Tongue (tissue), 2 donors: ENCODE measurements around the gene BEST1. TPM values are rescaled to one million over a fixed set of nuclear protein-coding genes. Genes with fewer than 3 reads are reported as not detected.
"Not testable (repeated sequence)": the region's sequence is repeated elsewhere in the genome, so short reads cannot be mapped to it uniquely, and the experiment has no call there.

Experiments used
- DNase-seq: peaks from one replicate; pipeline ENCODE4 v3.0.0-alpha.2; 2015
- total RNA-seq: library from RNA; depleted of rRNA; stranded (reverse); fragments of >200 nt; gene quantifications from one replicate; pipeline ENCODE4 v1.2.3, GENCODE V29; 2014

BEST1 gene
- total RNA-seq, 1 donor from 2014 or later = 3.3 TPM

DNA sequence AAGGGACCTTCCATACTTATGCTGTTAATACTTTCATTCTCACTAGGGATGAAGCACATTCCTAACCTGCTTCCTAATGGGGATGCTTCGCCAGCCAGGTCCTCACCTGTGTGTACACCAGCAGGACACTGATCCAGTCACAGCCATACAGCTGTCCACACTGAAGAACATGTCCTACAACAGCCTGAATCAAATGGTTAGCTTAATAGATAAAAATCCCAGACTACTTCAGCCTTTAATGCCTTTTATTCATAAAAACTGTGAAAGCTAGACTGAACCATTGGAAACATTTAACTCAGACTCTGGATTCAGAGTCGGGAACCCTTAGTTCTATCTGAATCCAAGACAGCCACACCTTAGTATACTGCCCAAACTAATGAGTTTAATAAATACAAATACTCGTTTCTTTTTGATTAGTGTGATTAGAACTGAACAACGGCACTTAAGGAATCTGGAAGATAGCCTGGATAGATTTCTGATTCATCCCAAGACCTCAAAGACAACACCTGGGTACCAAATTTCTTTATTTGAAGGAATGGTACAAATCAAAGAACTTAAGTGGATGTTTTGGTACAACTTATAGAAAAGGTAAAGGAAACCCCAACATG lies 14.0 kb downstream of the BEST1 start:
- DNase-seq = no peak

DNA sequence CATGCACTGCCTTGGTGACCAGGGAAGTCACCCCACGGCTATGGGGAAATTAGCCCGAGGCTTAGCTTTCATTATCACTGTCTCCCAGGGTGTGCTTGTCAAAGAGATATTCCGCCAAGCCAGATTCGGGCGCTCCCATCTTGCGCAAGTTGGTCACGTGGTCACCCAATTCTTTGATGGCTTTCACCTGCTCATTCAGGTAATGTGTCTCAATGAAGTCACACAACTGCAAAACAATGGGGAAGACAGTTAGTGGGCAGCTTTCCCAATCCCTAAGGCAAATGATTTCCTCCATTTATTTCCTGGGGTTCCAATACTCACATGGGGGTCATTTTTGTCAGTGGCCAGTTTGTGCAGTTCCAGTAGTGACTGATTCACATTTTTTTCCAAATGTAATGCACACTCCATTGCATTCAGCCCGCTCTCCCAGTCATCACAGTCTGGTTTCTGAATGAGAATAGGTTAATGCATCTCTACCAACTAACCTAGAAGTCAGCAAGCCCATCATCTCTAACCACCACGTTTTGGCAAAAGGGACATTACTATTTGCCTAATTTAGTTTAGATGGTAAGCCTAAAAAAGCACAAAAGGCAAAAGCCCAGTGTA lies 14.6 kb downstream of the BEST1 start:
- not testable (repeated sequence) for DNase-seq

DNA sequence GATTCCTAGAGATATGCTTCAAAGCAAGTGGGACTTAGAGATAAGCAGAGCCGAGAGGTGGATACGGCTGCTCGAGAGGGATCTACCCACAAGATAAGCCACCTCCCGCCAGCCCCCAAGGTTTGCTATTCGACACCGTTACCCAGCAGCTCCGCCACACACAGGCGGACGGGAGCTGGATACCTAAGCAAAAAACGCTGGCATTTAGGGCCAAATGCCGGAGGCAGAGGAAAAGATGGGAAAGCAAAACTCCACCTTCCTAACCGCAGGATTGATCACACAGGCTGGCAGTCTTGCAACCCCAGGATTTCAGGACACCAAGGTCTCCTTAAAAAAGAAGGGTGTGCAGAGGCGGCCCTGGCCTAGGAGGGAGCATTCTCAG lies 16.6 kb downstream of the BEST1 start:
- no peak for DNase-seq

DNA sequence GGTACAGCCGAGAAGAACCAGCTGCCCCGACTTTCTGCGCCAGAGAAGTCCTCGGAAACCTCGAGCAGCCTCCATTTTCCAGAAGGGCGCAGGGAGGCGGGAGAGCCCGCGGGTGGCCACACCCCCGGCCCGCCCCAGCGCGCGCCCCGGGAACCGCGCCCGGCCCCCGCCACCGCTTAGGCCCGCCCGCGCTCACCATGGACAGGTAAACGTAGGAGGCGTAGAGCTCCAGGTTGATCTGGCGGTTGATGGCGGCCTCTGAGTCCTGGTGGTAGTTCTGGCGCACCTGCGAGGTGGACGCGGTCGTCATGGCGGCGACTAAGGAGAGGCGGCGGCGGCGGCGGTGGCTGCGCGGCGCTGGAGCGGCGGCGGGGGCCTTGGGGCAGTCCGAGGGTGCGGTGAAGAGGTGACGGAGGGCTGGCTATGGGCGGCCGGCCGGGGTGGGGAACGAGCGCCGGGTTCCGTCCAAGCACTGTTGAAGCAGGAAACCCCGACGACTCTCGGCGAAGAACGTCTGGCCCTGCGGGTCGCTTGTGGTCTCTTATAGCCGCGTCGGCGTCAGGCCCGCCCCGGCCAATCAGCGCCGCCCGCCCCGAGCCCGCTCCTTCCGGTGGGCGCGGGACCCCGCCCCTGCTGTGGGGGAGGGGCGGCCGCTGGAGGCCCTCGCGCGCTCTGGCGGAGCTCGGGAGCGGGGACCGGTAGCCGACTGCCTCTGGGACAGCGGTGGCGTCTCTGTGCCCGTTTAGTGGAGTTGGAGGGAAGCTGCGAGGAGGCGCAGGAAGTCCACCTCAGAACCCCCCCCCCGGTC lies 17.2 kb downstream of the BEST1 start, which contains the start of gene FTH1:
FTH1 (minus strand) TSS at position 519 of the 808 bp plus-strand sequence; CDS start at position 310, 209 bp downstream.
- peak; percentile 97 for DNase-seq

DNA sequence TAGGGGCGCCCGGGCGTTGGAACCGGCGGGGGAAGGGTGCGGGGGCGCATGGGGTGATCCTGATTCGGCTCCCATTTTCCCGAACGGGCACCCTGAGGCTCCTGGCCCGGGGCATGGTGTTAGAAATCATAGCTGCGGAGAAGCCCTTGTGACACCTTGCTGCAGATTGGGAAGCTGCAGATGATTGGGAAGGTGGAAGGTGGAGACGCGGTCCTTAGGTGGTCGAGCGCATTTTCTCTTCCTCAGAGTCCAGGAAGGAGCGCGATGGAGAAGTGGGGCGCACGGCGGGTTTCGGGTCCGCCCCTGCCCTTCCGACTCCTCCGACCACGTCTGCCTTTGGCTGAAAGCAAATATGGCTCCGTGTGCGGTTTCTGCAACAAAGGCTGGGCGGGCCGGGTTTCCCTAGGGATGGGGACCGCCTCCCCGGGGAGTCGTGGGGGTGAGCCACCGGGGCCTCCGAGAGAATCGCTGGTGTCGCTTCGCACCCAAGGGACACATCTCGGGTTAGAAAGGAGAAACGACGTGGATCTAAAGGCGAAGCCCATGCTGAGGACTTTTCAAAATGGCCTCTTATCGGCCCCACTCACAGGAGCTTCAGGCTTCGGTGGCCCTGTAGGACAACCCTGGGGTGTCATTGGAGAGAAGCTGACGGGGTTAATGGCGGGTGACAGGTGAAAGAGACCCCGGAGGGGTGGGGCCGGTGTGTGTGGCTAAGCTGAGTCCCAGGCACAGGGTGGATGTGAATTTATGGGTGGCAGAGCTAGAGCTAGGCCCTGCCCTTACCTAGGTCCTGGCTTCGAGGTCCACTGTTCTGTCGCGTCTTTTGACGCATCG lies 18.0 kb downstream of the BEST1 start:
- DNase-seq = peak; percentile 55

DNA sequence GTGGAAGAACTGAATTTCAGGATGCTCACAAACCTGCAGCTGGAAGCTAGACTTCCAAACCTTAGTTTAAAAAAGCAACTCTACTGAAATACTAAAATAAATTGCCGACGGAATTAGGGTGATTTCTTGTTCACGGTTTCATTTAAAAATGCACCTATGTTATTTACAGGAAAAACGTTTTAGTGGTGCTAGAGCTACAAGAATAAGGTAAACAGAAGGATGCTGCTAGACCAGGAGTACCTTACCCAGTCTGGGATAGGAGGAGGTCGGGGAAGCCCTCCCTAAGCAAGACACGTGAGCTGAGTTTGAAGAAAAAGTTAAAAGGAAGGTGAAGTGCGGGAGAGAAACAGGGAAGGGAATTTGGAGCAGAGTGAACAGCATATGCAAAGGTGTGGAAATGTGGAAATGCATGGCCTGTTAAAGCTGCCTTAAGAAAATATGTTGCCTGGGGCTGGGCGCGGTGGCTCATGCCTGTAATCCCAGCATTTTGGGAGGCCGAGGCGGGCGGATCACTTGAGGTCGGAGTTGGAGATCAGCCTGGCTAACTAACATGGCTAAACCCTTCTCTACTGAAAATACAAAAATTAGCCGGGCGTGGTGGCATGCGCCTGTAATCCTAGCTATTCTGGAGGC lies 18.7 kb downstream of the BEST1 start:
- no peak for DNase-seq

DNA sequence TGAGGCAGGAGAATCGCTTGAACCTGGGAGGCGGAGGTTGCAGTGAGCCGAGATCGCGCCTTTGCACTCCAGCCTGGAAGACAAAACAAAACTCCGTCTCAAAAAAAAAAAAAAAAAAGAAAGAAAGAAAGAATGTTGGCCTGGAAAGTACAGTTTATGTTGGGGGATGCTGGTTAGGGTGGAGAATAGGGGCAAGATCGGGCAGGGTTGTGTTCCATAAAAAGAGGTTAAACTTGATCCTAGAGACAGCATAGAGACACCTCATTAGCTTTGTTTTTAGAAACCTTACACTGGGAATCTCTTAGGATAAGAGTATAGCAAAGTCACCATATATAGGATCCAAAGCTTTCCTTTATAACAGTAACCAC lies 19.2 kb downstream of the BEST1 start:
- DNase-seq = no peak

DNA sequence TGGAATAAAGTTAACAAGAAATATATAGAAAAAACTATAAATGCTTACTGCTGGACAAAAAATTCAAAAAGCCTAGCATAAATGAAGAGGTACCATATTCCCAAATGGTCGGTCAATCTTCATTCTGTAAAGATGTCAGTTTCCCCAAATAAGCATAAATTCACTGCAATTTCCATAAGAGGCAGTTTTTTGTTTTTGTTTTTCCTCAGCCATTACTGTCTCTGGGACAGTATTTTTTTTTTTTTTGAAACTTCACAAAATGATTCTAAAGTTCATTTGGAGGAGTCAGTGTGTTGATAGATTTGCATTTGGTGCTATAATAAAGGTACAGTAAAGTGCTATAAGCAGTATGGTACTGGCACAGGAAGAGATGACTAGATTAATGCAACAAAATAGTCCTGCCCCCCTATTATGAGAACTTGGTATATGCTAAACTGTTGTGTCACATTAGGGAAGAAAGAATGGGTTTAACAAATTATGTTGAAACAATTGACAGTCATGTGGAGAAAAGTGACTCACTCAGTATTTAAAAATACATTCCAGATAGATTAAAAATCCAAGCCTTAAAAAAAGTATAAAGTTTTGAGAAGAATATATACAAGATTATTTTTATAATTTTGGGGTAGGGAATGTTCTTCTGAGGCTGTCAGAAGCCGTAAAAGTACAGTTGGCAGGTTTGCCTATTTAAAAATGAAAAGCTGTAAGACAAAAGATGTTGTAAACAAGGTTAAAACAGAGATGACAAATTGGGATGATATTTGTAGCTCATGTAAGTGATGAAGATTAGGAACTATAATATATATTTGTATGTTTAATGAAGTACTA lies 19.9 kb downstream of the BEST1 start:
- DNase-seq = no peak

DNA sequence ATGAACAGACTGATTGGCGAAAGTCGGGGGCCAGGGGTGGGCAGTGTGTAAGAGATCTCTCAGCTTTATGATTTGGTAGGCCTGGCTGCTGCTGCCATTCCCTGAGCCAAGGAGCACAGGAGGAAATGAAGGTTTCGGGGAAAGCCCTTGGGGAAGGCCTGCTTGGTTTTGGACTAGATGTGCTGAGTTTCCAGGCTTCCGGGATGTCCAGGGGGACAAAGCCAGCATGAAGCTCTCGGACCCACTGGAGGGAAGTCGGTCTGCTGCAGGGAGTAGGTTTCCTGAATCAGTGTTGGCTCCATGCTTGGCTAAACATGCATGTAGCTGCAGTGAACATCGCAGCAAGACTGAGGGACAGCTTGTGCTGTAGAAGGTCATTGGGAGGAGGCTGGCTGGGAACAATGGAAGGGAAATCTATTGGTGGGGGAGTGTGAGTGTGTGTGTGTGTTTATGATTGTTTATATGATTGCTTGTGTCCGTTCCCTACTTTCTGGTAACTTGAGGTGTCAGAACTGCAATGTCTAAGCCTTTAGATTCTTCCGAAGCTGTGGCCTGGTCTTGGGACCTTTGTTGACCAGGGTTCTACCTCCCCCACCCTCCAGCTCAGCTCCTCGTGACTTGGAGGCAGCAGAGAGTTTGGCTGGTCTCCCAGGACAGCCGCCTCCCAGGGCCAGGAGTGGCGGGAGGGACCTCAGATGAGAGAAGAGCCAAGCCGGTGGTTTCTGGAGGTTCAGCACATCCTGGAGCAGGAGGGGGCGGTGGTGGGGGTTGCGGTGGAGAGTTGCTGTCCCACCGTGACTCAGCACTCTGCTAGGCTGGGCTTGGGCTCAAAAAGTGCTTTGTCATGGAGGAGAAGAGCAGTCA lies 21.3 kb downstream of the BEST1 start:
- peak; percentile 96 for DNase-seq

DNA sequence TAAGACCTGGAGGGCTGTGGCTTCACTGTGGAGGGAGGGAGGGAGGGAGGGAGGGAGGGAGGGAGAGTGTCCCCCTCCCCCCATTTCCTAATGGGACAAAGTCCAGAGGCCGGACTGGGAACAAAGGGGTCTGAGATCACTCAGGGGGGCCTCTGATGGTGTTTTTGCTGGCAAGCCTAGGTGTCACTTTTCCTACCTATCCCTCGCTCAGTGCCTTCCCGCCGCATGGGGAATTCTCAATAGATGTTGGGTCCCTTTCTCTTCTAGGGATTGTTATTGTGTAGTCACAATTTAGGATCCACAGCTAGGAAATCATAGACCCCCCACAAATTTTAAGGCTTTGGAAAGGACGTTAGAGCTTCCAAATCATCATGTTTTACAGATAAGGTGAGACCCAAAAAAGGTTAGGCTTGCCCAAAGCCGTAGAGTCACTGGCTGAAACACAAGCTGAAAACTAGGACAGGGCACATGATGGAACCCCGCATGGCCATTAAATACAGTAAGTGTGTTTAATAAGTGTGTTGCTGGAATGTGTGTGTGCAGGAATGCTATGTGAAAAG lies 22.0 kb downstream of the BEST1 start:
- no peak for DNase-seq

DNA sequence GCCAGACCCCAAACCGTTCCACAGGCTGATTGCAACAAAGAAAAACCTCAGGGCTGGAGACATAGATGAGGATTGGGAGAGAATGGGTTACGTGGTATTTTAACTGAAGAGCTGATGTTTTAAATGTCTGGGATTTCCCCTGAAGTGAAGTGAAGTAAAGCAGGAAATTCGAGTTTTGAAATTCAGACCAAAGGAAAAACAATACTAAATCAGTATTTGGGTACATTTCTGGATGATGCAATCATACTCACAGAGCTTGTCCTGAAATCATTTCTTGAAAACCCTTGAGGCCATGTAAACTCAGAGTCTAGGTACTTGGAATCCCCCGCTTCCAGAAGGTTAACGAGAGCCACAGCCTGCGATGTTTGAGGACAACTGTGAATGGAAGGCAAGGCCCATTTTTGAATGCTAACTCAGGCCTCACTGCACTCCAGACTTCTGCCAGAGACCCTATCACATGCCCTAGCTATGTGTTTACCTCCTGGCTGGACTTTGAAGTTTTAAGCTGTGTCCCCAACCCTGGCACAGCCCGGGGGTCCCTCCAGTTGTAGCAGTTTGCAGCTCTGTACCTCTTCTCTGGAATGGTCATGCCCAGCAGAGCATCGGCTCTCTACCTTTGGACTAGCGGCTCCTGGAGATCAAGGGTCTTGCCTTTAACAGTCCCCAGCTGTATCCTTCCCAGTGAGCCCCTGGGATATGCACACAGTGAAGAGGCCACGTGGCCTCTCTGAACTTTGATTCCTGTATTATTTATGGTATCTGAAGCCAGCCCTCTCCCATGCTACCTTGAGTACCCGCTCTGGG lies 22.7 kb downstream of the BEST1 start:
- peak; percentile 70 for DNase-seq

DNA sequence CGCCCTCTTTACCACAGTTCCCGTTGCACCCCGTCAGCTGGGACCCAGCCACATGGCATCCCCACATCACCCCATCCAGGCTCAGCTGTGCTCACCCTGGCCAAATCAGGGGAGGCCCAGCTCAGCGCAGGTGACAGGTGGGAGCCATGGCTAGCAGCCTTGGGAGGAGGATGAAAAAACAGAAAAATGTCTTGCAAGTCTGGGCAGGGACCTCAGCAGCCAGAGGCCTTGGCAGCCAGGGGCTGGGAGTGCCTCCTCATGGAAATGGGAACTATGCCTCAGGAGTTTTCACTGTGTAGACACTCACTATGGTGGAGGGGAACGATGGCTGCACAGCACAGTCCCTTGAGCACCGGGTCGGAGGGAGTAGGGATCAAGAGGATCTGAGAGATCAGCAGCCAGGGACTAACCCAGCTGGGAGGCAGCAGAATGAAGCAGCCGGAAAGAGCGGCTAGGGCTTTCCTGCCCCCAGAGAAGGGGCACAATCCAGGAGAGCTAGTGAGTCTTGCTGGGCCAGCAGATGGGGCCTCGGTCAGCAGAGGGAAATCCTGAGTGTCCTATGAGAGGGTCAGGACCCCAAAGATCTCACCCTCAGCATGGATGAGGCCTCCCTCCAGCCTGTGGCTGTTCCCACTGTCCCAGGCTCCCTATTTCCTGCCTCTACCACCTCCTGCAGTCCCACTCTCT lies 23.5 kb downstream of the BEST1 start:
- peak; percentile 38 for DNase-seq

DNA sequence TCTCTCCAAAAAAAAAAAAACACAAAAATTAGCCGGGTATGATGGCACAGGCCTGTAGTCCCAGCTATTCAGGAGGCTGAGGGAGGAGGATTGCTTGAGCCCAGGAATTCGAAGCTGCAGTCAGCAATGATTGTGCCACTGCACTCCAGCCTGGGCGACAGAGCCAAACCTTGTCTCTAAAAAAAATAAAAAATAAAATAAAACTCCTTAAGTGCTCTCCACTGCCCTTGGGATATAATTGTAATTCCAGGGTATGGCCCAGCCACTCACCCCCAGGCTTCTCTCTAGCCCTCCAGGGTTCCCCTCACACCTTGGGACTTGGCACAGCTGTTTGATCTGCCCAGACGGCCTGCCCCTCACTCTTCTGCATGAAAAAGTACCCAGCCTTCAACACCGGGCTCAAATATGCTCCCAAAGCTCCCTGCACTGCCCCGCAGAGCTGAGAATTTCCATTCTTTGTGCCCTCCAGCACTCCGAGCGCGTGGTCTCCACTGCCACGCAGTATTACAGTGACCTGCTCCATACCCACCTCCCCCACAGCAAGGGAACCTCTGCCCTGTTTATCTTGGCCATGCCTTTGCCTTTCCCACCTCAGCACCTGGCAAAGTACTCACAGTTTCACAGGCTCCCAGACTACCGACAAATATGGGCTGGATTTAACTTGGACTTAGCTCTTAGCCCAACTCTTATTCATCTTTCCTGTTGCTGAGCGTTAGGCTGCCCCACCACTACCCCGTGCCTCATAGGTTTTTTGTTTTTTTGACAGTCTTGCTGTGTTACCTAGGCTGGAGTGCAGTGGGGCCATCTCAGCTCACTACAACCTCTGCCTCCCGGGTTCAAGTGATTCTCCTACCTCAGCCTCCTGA lies 24.8 kb downstream of the BEST1 start:
- DNase-seq = peak; percentile 31

DNA sequence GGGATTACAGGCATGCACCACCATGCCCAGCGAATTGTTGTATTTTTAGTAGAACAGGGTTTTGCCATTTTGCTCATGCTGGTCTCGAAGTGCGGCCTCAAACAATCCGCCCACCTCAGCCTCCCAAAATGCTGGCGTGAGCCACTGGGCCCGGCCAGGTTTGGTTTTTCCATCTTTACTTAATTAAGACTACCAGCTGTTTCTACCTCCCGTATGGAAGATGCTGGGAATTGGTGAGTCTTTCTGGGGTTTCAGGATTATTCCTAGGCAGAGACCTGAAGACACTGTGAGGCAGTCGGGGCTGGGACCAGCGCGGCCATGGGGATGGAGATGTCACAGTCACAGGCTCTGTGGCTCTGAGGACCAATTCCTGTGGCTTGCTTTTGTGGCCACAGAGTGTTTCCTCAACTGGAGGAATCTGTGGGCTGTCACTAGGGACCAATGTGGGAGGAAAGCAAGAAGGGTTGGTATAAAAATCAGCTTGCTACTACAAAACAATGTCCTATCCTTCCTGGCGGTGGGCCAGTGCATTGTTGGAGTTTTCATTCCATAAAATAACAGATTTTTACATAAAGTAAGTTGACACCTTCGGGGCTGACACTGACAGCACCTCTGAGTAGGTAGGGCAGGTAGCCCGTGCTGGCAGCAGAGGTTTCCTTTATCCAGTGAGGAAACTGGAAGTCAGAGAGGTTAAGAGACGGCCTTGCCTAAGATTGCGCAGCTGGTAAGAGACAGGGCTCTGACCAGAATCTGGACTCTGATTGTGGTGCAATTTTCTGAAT lies 25.7 kb downstream of the BEST1 start:
- DNase-seq = no peak

DNA sequence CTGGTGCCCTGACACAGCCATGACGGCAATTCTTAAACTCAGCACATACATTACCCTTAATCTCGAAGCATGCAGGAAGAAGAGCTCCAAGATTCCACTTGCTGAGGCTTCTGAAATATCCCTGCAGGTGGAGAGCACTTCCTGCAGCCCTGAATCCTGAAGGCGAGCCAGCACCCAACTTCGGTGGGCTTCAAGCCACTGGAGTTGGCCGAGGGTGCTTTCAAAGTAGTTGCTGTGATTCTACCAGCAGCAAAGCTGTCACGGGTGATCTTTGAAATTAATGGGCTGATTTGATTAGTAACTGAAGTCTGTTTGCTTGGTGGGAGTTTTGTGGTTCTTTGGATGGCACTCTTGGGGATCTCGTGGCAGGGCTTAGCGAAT lies 26.3 kb downstream of the BEST1 start:
- no peak for DNase-seq

DNA sequence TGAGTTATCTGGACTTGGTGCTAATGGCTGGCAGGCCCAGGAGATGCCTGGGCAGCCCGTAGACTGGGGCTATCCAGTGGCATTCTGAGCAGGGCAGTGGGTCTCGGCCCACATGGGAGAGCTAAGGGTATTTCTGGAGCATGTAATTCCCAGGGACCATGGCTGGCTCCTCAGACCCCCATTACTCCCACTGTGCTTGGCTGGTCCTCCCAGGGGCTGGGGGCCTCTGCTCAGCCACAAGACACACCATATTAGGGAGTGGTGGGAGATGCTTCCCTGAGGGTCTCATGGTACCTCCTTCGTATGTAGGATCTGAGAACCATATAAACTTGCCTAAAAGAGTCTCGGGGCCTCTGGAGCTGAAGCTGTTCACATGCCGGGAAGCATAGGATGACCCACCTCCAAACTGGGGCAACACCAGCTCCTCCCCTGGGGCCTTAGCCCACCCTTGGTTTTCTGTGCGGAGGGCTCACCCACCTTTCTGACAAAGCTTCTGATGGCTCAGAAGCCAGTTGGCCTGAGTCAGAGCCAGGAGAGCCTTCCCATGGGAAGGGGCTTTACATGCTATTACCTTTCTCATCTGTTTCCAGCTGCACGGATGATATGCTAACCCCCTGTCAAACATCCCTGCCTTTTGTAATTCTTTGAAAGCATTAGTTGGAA lies 26.8 kb downstream of the BEST1 start:
- DNase-seq = no peak
